Measurements from ENCODE around the gene CCBE1. TPM values are rescaled to one million over a fixed set of nuclear protein-coding genes. Genes with fewer than 3 reads are reported as not detected.

The CCBE1 gene
- total and polyA plus RNA-seq, 9 of the 15 experiments (the other 6 are each of a cell fraction or from before 2014, with no cell fraction given): 0.20 TPM; not detected in 8

- Histone ChIP-seq H2AFZ (ENCODE audit: low read depth, low read length) (no peak overlapping the region), H3K27ac (ENCODE audit: extremely low read depth, low read depth, low read length) (no peak overlapping the region), H3K4me2 (ENCODE audit: insufficient read depth, low read length) (no peak overlapping the region), H3K36me3 (ENCODE audit: control insufficient read depth, insufficient read depth, low read length) (no peaks in the 10 kb centered on the region), H3K4me1 (replicated peaks in 1 of 2; ENCODE audit: control insufficient read depth in 2 of 2, insufficient read depth in 2 of 2, low read length in 2 of 2) (no peaks in the 10 kb centered on the region), H4K20me1 (replicated peaks; ENCODE audit: control insufficient read depth, insufficient read depth, low read length) (no peaks in the 10 kb centered on the region), H3K27me3 (ENCODE audit: control insufficient read depth in 2 of 2, insufficient read depth in 2 of 2, low read length in 2 of 2) (peaks cover 0 to 2% of the 10 kb centered on the region in 2 experiments), H3K9ac (ENCODE audit: insufficient read depth in 1 of 2, low read depth in 2 of 2, low read length in 2 of 2) (no peak overlapping the region), H3K9me1 (ENCODE audit: control insufficient read depth, insufficient read depth, low read length) (no peaks in the 10 kb centered on the region), H3K79me2 (ENCODE audit: control insufficient read depth, insufficient read depth, low read length) (no peaks in the 10 kb centered on the region), H3K4me3 (no peak overlapping the region), H3K9me3 (replicated peaks; ENCODE audit: control insufficient read depth, insufficient read depth, low read depth, low read length) (no peaks in the 10 kb centered on the region)
- no peak for FAIRE-seq
- CTCF ChIA-PET (ENCODE audit: low intra/inter-chr PET ratio): no interaction called here
- no peak for DNase-seq (ENCODE audit: extremely low read depth in 1 of 4, low spot score in 3 of 4)
- BruUV-seq (replicated peaks): no TSS peak
- TF ChIP-seq C11orf30 (IDR thresholded peaks at IDR 0.05; ENCODE audit: low read depth) (0 out of 2 replicates have a peak, but pooled peaks have one; percentile 5), L3MBTL2 (IDR thresholded peaks at IDR 0.05) (0 out of 2 replicates have a peak, but pooled peaks have one; percentile 32), EGR1 (conservative IDR thresholded peaks at IDR 0.05) (no peak)
- peak; percentile 40; the same call in 2 of the 3 replicates for ATAC-seq
- WGBS (ENCODE audit: insufficient coverage, low coverage, missing lambda C conversion rate): 25% methylated on average over 7 of the region's 7 CpGs
- POLR2A ChIA-PET: interaction anchor here (0.7 to 1.6 kb wide), 2 partner anchors 9 to 10 kb away, joined by 3 to 5 read pairs; no protein-coding TSS in a partner anchor
- in situ Hi-C loops (cut with MboI) (no loop called here), intact Hi-C loops (cut with micrococcal nuclease) (no loop called here)
Observed at GRCh38 chr18:59382383-59382782, 314.8 kb downstream of the CCBE1 start.

- Histone ChIP-seq H3K9ac (ENCODE audit: insufficient read depth in 1 of 2, low read depth in 2 of 2, low read length in 2 of 2) (no peak overlapping the region), H3K27ac (ENCODE audit: extremely low read depth, low read depth, low read length) (no peak overlapping the region), H3K79me2 (ENCODE audit: control insufficient read depth, insufficient read depth, low read length) (no peaks in the 10 kb centered on the region), H2AFZ (ENCODE audit: low read depth, low read length) (no peak overlapping the region), H3K36me3 (ENCODE audit: control insufficient read depth, insufficient read depth, low read length) (no peaks in the 10 kb centered on the region), H3K27me3 (ENCODE audit: control insufficient read depth in 2 of 2, insufficient read depth in 2 of 2, low read length in 2 of 2) (peaks cover 0 to 2% of the 10 kb centered on the region in 2 experiments), H3K4me3 (no peak overlapping the region), H3K4me2 (ENCODE audit: insufficient read depth, low read length) (no peak overlapping the region), H3K4me1 (replicated peaks in 1 of 2; ENCODE audit: control insufficient read depth in 2 of 2, insufficient read depth in 2 of 2, low read length in 2 of 2) (no peaks in the 10 kb centered on the region), H4K20me1 (replicated peaks; ENCODE audit: control insufficient read depth, insufficient read depth, low read length) (no peaks in the 10 kb centered on the region), H3K9me3 (replicated peaks; ENCODE audit: control insufficient read depth, insufficient read depth, low read depth, low read length) (no peaks in the 10 kb centered on the region), H3K9me1 (ENCODE audit: control insufficient read depth, insufficient read depth, low read length) (no peaks in the 10 kb centered on the region)
- POLR2A ChIA-PET: interaction anchor here (0.7 to 1.6 kb wide), 2 partner anchors 9 to 10 kb away, joined by 3 to 5 read pairs; no protein-coding TSS in a partner anchor
- 12% methylated on average over 4 of the region's 6 CpGs for WGBS (ENCODE audit: insufficient coverage, low coverage, missing lambda C conversion rate)
- ATAC-seq (peak; percentile 56; the same call in 2 of the 3 replicates), FAIRE-seq (no peak), DNase-seq (ENCODE audit: extremely low read depth in 1 of 4, low spot score in 3 of 4) (no peak)
- intact Hi-C loops (cut with micrococcal nuclease) (no loop called here), in situ Hi-C loops (cut with MboI) (no loop called here)
- no TSS peak for BruUV-seq (replicated peaks)
- CTCF ChIA-PET (ENCODE audit: low intra/inter-chr PET ratio): no interaction called here
- TF ChIP-seq YY1 (IDR thresholded peaks at IDR 0.05; ENCODE audit: borderline replicate concordance in 1 of 3, control insufficient read depth in 1 of 3, extremely low read depth in 1 of 3, insufficient read depth in 3 of 3, insufficient read length in 1 of 3, insufficient replicate concordance in 2 of 3, low read depth in 1 of 3, low read length in 2 of 3) (no peak), CSDE1 (IDR thresholded peaks at IDR 0.05) (no peak), ATF3 (IDR thresholded peaks at IDR 0.05) (peak; percentile 44; the same call in 1 of the 2 replicates), ATF3 (CRISPR knock-in tag; conservative IDR thresholded peaks at IDR 0.05) (no peak), MYC (IDR thresholded peaks at IDR 0.05; ENCODE audit: low read depth, low read length) (peak; percentile 83), MYC (CRISPR knock-in tag; IDR thresholded peaks at IDR 0.05; ENCODE audit: borderline replicate concordance, low read depth) (no peak), L3MBTL2 (IDR thresholded peaks at IDR 0.05) (peak; percentile 92), RBM25 (IDR thresholded peaks at IDR 0.05; ENCODE audit: low read depth, low read length, severe bottlenecking) (no peak), HMGXB4 (CRISPR knock-in tag; IDR thresholded peaks at IDR 0.05) (no peak), NBN (IDR thresholded peaks at IDR 0.05; ENCODE audit: low read depth) (no peak)
Observed at GRCh38 chr18:59381949-59382348, 315.3 kb downstream of the CCBE1 start.
